Muscle layer of duodenum (tissue), 2 donors: Measurements from ENCODE around the gene PPM1H.

ENCODE experiments used
- H3K27ac ChIP-seq: one replicate; pipeline ENCODE4 v1.7.0; 2013; ENCODE audit warnings: mild to moderate bottlenecking, low read length
- H3K27me3 ChIP-seq: one replicate; pipeline ENCODE4 v1.7.0; 2013; ENCODE audit warnings: low read depth, mild to moderate bottlenecking, control low read depth, low read length
- H3K36me3 ChIP-seq, 2 donors: one replicate each; pipeline ENCODE4 v1.7.0; 2013; ENCODE audit warnings: low read length in 2 of 2, control low read depth in 1 of 2, mild to moderate bottlenecking in 1 of 2; ENCODE audit not compliant: insufficient read depth in 2 of 2, control insufficient read depth in 1 of 2
- H3K4me1 ChIP-seq, 2 donors: one replicate each; pipeline ENCODE4 v1.7.0; 2013; ENCODE audit warnings: low read length in 2 of 2, mild to moderate bottlenecking in 2 of 2, control low read depth in 1 of 2, moderate library complexity in 1 of 2; ENCODE audit not compliant: insufficient read depth in 2 of 2, control insufficient read depth in 1 of 2
- H3K4me3 ChIP-seq, 2 donors: one replicate each; pipeline ENCODE4 v1.7.0; 2013; ENCODE audit warnings: low read length in 2 of 2, low read depth in 1 of 2, mild to moderate bottlenecking in 1 of 2
- H3K9me3 ChIP-seq, 2 donors: one replicate each; pipeline ENCODE4 v1.7.0; 2013; ENCODE audit warnings: low read length in 2 of 2, control low read depth in 1 of 2, mild to moderate bottlenecking in 1 of 2; ENCODE audit not compliant: control insufficient read depth in 1 of 2
- donor health status: healthy.

Gene PPM1H

DNA sequence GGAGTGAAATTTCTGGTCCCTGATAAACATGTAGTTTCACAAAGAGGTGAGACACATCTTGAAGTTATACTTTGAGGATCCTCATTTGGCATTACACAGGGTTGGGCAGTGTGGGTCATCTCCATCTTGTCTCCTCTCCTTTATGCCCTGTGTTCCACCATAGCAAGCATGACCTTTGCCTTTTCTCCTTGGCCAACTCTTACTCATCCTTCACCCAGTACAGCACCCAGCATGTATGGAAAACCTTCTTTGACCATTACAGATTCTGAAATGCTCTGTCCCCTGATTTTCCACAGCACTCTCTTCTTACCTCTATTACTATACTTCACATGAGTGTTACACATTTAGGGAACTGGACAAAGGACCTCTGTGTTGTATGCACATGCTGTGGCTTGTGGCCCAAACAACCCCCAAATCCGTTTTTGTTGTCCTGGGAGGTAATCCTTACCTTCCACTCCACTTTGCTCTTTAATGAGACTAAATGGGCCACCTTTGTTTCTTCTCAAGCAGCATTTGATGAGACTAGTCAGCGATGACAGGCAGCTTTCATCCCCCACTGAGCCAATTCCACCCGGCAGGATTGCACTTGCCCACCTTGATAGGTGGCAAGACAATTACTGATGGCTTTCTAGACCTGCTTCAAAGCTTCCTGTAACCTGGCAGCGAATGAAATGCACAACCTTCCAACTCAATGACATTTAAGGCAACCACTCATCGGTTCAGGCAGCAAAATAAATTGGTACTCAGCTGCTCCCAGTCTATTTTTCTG, 304.8 kb downstream of the PPM1H start:
- Histone ChIP-seq H3K4me1 (peaks cover 4 to 6% of the 10 kb centered on the region in 2 donors), H3K9me3 (no peaks in the 10 kb centered on the region), H3K4me3 (no peak overlapping the region), H3K27me3 (no peaks in the 10 kb centered on the region), H3K36me3 (no peaks in the 10 kb centered on the region), H3K27ac (no peak overlapping the region)

- Histone ChIP-seq H3K4me3 (no peak overlapping the region), H3K27ac (no peak overlapping the region), H3K36me3 (no peaks in the 10 kb centered on the region), H3K9me3 (no peaks in the 10 kb centered on the region), H3K27me3 (no peaks in the 10 kb centered on the region), H3K4me1 (peaks cover 4 to 6% of the 10 kb centered on the region in 2 donors)
Observed at GRCh38 chr12:62629413-62629812, 305.5 kb downstream of the PPM1H start.

DNA sequence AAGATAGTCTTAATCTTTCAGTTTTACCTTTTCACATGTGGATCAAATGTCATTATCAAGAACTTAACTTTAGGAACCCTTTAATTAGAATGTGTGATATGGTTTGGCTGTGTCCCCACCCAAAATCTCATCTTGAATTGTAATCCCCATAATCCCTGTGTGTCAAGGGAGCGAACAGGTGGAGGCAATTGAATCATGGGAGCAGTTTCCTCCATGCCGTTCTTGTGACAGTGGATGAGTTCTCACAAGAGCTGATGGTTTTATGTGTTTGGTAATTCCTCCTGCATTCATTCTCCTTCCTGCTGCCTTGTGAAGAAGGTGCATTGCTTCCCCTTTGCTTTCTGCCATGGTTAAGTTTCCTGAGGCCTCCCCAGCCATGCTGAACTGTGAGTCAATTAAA, 307.8 kb downstream of the PPM1H start:
- Histone ChIP-seq H3K36me3 (no peaks in the 10 kb centered on the region), H3K27ac (no peak overlapping the region), H3K4me1 (no peaks in the 10 kb centered on the region), H3K4me3 (no peak overlapping the region), H3K9me3 (no peaks in the 10 kb centered on the region), H3K27me3 (no peaks in the 10 kb centered on the region)

- no peaks in the 10 kb centered on the region for H3K27me3 ChIP-seq
- H3K4me1 ChIP-seq: no peaks in the 10 kb centered on the region
- no peaks in the 10 kb centered on the region for H3K9me3 ChIP-seq
- no peaks in the 10 kb centered on the region for H3K36me3 ChIP-seq
- H3K27ac ChIP-seq: no peak overlapping the region
- no peak overlapping the region for H3K4me3 ChIP-seq
Observed at GRCh38 chr12:62625228-62625627, 309.7 kb downstream of the PPM1H start.

- H3K4me1 ChIP-seq: no peaks in the 10 kb centered on the region
- H3K9me3 ChIP-seq: no peaks in the 10 kb centered on the region
- H3K27ac ChIP-seq: no peak overlapping the region
- no peaks in the 10 kb centered on the region for H3K27me3 ChIP-seq
- H3K36me3 ChIP-seq: no peaks in the 10 kb centered on the region
- H3K4me3 ChIP-seq: no peak overlapping the region
Observed at GRCh38 chr12:62622177-62622576, 312.8 kb downstream of the PPM1H start.

DNA sequence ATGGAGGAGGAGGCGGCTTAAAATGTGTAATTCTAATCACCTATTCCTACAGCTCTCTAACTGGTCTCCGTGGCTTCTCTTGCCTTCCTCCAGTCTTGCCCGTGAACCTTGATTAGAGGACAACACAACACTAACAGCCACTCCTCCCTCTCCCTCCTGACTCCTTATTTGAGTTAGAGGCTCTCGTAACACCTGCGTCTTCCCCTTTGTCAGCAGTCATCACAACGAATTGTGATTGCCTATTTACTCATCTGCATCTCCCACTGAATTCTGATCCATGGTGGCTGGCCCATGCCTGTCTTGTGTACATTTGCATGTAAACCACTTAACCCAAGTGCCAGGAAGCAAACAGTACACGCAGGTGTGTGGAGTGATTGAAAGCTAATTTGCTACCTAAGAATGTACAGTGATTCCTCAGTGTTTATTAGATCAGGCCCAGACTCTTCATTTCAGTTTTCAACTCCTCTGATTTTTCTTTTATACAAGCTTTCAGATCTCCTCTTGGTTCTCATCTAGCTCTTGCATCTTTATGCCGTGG, 313.8 kb downstream of the PPM1H start:
- no peak overlapping the region for H3K27ac ChIP-seq
- H3K9me3 ChIP-seq: no peaks in the 10 kb centered on the region
- H3K27me3 ChIP-seq: no peaks in the 10 kb centered on the region
- H3K36me3 ChIP-seq: no peaks in the 10 kb centered on the region
- no peaks in the 10 kb centered on the region for H3K4me1 ChIP-seq
- H3K4me3 ChIP-seq: no peak overlapping the region

GRCh38 chr12:62618930-62619329, 316.0 kb downstream of the PPM1H start:
- H3K4me1 ChIP-seq: no peaks in the 10 kb centered on the region
- no peaks in the 10 kb centered on the region for H3K9me3 ChIP-seq
- H3K4me3 ChIP-seq: no peak overlapping the region
- no peaks in the 10 kb centered on the region for H3K27me3 ChIP-seq
- H3K36me3 ChIP-seq: no peaks in the 10 kb centered on the region
- no peak overlapping the region for H3K27ac ChIP-seq

GRCh38 chr12:62618319-62618718, 316.6 kb downstream of the PPM1H start:
- Histone ChIP-seq H3K27ac (no peak overlapping the region), H3K27me3 (no peaks in the 10 kb centered on the region), H3K36me3 (no peaks in the 10 kb centered on the region), H3K4me3 (no peak overlapping the region), H3K4me1 (no peaks in the 10 kb centered on the region), H3K9me3 (no peaks in the 10 kb centered on the region)

- Histone ChIP-seq H3K4me1 (no peaks in the 10 kb centered on the region), H3K27ac (no peak overlapping the region), H3K27me3 (no peaks in the 10 kb centered on the region), H3K4me3 (no peak overlapping the region), H3K9me3 (no peaks in the 10 kb centered on the region), H3K36me3 (no peaks in the 10 kb centered on the region)
Observed at GRCh38 chr12:62613081-62613480, 321.9 kb downstream of the PPM1H start.

DNA sequence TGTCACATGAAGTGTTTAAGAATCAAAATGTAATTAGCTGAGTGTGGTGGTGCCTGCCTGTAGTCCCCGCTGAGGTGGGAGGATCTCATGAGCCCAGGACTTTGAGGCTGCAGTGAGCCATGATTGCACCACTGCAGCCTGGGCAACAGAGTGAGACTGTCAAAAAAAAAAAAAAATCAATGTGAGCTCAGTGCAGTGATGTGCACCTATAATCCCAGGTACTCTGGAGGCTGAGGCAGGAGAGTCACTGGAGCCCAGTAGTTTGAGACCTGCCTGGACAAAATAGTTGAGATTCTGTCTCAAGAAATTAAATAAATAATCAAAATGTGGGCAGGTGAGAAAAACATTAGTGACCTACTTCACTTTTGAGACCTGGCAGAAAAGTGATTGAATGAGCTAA, 328.3 kb downstream of the PPM1H start:
- peaks cover 0 to 5% of the 10 kb centered on the region in 2 donors for H3K4me1 ChIP-seq
- no peak overlapping the region for H3K27ac ChIP-seq
- no peaks in the 10 kb centered on the region for H3K9me3 ChIP-seq
- peaks cover 0 to 11% of the 10 kb centered on the region in 2 donors for H3K36me3 ChIP-seq
- no peak overlapping the region for H3K4me3 ChIP-seq
- H3K27me3 ChIP-seq: no peaks in the 10 kb centered on the region

- no peaks in the 10 kb centered on the region for H3K27me3 ChIP-seq
- no peak overlapping the region for H3K27ac ChIP-seq
- no peak overlapping the region for H3K4me3 ChIP-seq
- no peaks in the 10 kb centered on the region for H3K9me3 ChIP-seq
- peaks cover 0 to 11% of the 10 kb centered on the region in 2 donors for H3K36me3 ChIP-seq
- peaks cover 0 to 6% of the 10 kb centered on the region in 2 donors for H3K4me1 ChIP-seq
Observed at GRCh38 chr12:62605981-62606380, 329.0 kb downstream of the PPM1H start.

GRCh38 chr12:62604871-62605270, 330.1 kb downstream of the PPM1H start:
- peak overlapping the region; percentile 95 for H3K27ac ChIP-seq
- H3K4me3 ChIP-seq: peak overlapping the region; percentile 90 to 93
- H3K36me3 ChIP-seq: peaks cover 0 to 11% of the 10 kb centered on the region in 2 donors
- no peaks in the 10 kb centered on the region for H3K9me3 ChIP-seq
- H3K27me3 ChIP-seq: no peaks in the 10 kb centered on the region
- H3K4me1 ChIP-seq: peaks cover 0 to 6% of the 10 kb centered on the region in 2 donors
